Measurements from ENCODE around the gene CNTNAP2.

CNTNAP2 gene

DNA sequence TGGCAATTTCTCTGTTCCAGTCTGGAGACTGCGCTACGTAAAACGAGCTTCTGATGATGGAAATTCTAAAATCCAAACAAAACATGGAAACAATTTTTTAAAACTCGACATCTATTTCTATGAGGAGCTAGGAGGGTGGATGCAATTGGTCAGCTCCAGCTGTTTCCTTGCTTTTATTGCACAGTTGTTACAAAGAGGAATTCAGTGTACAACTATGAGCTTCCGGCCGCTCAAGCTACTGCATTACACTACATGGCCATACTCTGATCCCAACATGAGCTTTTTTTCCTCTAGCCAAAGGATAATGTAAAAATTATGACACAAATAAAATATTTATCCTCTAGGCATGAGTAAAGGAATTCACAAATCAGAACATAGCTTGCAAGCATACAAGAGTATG lies 2070.9 kb downstream of the CNTNAP2 start:
- DNase-seq: no peak

DNA sequence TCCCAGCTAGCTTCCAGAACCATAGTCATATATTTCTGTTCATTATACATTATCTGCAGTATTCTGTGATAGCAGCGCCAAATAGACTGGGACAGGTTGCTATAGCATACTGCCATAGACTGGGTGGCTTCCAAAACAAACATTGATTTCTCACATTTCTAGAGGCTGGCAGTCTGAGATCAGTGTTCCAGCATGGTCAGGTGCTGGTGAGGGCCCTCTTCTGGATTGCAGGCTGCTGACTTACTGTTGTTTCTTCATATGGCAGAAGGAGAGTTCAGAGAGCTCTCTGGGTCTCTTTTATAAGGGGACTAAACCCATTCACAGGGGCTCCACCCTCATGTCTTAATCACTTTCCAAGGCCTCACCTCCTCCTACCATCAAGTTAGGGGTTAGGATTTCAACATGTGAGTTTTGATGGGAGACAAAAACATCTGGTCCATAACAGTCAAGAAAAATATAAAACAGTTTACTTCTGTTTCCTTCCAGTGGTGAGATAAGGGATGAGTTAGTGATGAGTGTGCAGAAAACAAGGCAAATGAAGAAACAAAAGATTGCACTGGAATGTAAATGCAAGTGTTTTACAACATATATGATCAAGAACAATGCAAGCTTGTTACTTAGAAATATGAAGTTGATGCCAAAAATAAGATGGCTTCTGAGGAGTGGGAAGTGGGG lies 2074.9 kb downstream of the CNTNAP2 start:
- no peak for DNase-seq

GRCh38 chr7:148192491-148192890 lies 2075.9 kb downstream of the CNTNAP2 start:
- no peak for DNase-seq

DNA sequence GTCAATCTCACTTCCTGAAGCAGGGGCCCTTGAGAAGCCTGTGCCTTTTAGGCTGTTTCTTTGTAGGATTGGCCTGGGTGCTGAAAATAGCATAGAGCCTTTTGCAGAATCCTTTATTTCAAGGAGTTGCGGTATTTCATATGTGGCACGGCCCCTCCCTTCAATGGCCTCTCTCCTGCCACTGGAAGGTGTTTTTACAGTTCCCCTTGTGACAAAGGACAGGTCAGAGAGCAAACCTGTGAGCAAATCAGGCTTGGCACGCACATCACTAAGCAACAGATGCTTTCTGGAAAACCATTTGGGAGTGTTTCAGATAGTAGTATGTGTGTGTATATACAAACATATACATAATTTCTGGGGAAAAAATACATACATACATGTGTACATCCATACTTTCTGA lies 2085.4 kb downstream of the CNTNAP2 start:
- no peak for DNase-seq

DNA sequence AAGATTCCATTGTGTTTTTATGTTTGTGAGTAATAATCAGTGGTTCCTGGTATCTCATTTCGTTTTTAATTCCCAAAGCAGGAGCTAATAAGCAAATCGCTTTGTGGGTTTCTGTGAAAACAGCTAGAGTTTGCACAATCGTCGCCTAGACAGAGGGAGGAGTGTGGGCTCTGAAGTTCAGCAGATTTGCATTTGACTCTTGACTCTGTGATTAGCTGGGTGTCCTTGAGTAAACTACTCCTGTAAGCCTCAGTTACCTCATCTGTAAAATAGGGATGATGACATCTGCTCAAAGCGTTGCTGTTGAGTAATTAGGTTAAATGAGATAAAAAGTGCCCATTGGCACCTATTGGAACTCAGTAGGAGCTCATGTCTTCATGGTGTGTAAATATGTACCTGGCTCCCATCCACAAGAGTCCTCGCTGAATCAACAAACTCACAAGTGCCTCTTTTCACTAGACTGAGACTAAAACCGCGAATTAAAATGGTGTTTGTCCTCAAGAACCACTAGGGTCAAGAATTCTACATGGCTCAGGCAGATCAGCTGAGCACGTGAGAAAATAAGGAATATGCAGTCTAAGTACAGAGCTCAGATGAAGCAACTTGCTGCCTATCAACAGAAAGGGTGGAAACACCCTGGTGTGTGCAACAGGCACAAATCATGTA lies 2088.2 kb downstream of the CNTNAP2 start:
- peak; percentile 16 for DNase-seq

- DNase-seq: no peak
These were observed 2093.1 kb downstream of the CNTNAP2 start for GRCh38 chr7:148209643-148210190.

DNA sequence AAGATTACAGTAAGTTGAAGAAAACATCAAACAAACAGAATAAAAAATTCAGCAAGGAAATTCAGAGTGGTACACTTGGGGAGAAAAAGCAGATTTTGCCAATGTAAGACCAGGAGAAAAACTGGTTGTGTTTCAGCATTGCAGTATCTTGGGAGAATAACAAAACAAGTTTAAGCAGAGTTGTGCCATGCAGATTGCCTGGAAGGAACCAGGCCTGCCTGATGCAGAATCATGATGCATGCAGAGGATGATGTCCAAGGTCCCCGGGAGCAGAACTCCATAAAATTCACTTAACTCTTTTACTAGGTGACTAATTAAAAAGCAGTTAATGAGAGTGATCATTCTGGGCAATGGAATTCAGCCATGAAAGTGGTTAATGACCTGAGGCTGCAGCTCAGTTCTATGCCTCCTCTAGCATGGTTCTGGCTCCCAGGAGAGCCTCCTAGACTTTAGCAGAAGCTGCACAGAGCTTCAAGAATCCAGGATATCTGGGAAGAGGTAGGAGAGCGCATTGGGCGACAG lies 2094.3 kb downstream of the CNTNAP2 start:
- DNase-seq: no peak

DNA sequence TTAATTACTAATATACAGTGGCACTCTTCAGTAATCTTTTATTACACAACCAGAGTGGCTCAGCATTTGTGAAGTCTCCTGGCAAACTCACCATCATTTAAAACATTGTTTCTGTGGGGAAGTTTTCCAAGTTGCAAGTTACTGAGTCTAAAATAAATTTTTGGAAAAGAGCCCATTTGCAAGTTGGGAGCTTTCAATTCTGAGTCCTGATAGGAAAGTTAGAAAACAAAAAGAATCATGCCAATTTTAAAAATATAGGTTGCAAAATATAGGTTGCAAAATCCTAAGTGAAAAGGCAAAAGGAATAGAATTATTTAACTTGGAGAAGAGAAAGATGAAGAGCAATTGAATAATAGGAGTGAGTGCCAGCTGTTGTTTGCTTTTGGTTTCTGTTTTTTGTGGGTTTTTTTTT lies 2095.1 kb downstream of the CNTNAP2 start:
- DNase-seq: no peak

DNA sequence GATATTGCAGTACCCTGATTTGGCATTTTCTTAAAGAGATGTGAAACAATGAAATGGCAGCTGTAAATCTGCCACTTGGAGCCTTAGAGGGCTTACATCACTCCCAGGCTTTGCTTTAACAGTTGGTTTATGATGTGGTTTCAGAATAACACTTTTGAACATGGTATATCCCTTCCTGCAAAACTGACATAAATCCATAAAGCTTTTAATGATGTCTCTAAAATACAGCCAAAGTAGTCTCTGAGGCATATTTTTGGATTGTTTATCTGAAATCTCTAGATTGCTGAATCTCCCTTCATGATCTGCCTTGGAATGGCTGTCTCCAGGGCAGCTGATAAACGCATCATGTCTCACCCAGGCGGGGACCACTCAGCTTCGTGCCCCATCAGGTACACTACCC lies 2096.1 kb downstream of the CNTNAP2 start:
- DNase-seq: no peak

GRCh38 chr7:148214101-148214500 lies 2097.5 kb downstream of the CNTNAP2 start:
- no peak for DNase-seq

- no peak for DNase-seq
These were observed 2102.0 kb downstream of the CNTNAP2 start for GRCh38 chr7:148218603-148219002.

DNA sequence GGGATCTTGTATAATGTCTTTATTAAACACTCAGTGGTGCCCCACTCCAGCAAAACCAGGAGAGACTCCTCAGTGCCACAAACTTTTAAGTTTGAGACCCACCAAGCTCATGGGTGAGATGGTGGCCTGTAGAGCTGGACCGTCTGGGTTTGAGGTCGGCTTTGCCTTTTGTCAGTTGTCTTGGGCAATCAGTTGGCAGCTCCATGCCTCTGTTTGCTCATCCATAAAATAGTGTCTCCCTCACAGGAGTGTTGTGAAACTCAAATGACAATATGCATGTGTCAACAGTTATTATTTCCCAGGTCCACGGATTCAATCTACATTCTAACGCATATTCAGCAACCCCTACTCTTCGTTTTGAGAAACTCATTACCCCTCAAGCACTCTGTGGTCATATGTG lies 2106.1 kb downstream of the CNTNAP2 start:
- no peak for DNase-seq

DNA sequence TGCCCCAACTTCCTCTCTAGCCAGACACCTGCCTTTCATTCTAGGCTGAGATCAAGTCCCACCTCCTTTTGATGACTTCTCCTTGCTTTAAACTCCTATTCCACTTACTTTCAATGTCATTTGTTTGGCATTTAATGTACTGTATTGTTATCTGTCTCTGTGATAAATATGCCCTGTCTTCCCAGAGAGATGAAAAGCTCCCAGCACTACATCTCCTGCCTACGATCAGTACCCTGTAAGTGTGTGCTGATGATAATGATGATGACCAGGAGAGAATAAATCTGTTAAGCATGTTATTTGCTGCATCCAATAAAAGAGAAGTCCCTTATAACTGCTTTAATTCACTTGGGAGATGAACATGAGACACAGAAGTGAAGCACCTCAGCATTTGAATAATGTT lies 2106.6 kb downstream of the CNTNAP2 start:
- no peak for DNase-seq

GRCh38 chr7:148223738-148224137 lies 2107.1 kb downstream of the CNTNAP2 start:
- DNase-seq: no peak

- no peak for DNase-seq
These were observed 2113.7 kb downstream of the CNTNAP2 start for GRCh38 chr7:148230296-148230695.

- no peak for DNase-seq
These were observed 2114.3 kb downstream of the CNTNAP2 start for GRCh38 chr7:148230883-148231282.

GRCh38 chr7:148232784-148233183 lies 2116.2 kb downstream of the CNTNAP2 start:
- DNase-seq: no peak

GRCh38 chr7:148234715-148235114 lies 2118.1 kb downstream of the CNTNAP2 start:
- no peak for DNase-seq

DNA sequence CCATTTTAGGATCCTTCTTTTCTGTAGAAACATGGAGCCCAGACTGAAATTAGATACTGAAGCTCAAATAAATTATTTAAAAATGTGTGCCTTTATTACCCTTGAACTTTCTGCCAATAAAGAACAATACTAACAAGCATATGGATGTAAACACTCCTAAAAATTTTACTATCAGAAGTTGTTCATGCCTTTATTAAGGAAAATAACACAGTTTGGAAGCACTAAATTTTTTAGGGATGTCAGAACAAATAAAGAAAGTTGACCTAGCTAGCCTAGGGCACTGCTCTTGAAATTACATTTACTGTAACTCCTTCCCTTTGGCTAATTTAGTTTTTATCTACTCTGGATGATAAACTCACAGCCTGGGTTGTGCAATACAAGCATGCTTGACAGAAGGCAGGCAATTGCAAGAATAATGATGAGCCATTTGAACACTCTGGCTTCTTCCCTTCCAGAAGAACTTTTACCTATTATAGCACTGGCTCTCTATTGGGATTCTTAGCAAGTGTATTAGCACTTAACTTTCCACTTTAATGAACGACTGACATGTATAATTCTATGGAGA lies 2122.2 kb downstream of the CNTNAP2 start:
- DNase-seq: no peak

DNA sequence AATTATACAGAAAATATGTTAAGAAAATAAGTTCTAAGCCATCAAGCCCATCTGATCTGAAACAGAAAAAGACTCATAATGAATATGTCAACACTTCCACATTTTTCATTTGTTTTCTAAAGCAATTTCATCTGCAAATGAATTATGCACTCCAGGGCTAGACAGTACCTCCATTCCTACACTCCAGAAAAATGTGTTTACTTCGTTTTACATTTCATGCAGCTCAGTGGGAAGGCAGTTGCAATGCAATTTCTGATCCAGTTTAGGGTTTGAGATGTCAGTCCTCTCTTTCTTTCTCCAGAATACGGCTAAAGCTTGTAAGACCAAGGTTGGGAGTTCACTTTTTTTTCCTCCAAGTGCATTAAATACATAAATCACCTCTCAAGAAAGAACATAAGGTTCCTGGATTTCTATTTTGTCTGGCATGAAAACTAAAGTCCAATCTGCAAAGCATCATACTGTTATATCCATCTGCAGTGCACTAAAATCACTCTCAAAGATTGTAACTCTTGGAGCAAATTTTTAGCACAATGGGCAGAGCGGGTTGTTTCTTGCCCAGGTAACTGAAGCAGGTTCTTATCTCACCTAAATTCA lies 2125.2 kb downstream of the CNTNAP2 start:
- DNase-seq: no peak

DNA sequence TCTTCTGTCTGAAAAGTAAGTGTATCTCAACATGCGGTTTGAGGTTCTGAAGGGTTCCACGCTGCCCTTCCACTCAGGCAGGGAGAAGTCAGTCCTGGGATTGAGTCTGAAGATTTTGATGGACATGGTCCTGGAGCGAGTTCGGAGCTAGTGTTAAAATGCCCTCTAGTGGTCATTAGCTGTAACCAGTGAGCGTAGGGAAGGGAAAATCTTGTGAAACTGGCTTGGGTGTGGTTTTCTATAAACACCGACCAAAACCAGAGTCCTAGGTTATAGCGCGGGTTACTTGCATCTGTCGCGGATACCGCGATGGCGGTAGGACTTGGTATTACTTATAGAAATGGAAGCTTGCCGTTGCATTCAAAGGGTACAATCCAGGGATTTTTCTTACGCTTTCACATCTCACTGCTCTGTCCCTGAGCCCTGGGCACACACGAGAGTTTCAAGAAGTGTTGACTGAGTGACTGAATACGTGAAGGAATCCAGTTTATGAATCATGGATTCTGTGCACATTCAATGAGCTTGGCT lies 2125.8 kb downstream of the CNTNAP2 start:
- DNase-seq: peak; percentile 8

DNA sequence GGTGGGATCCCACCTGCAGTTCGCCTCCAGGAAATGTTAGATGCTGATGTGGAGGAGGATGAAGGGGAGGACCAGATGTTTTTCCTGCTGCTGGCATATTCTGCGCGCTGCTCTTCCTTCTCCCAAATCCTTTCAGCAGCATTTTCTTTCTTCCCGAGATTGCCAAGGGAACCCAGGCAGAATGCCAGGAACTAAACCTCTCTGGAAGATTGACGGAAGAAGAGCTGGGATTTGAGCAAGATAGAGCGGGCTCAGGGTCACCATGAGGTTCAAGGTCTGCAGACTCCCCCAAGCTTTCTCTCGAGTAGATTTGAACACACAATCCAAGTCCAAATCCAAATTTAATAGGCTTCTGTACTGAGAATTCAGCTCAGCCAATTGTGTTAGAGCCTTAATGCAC lies 2128.8 kb downstream of the CNTNAP2 start:
- no peak for DNase-seq

- DNase-seq: no peak
These were observed 2137.0 kb downstream of the CNTNAP2 start for GRCh38 chr7:148253629-148254028.
